GM18861 (cell line): Measurements from ENCODE around the gene MYO3B.
"Not testable (repeated sequence)": the region's sequence is repeated elsewhere in the genome, so short reads cannot be mapped to it uniquely, and the experiment has no call there.

Source experiments
- ATAC-seq: cut with Tn5 transposase; IDR thresholded peaks from one replicate; pipeline ENCODE4 v1.9.1; 2021; ENCODE audit not compliant: unreplicated experiment

The MYO3B gene

DNA sequence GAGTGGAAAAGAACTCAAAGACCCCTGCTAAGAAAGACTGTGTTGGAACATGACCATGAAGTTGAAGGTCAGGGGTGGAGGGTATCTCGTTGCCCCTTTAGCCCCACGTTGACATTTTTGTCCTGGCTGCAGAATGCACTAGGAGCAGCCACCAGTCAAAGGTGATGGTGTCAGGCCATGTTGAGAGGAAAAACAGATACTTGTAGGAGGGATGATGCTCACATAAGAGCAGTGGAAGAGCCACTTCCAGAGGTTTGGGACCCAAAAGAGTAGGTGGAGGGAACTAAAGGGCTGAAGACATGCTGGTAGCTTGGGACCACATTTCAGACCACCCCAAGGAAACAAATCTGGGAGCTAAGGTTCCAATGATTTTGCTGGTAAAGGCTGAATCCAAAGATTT lies 159.0 kb downstream of the MYO3B start:
- ATAC-seq, result no peak

DNA sequence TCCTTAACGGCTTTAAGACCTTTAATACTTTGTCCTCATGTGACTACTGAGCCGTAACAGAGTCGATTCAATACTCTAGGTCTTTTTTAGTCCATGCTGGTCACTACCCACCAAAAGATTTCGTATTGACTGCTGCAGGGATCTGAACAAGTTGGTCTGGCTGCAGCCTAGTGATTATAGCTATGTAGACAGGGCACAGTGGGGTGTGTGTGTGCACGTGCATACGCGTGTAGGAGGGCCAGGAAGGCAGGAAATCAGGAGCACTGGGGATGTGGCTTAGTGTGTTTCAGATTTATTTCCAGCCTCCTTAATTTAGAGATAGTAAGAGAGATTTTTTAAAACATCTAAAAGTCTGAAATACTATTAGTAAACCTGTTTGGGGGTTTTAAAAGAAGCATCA lies 161.4 kb downstream of the MYO3B start:
- no peak for ATAC-seq

DNA sequence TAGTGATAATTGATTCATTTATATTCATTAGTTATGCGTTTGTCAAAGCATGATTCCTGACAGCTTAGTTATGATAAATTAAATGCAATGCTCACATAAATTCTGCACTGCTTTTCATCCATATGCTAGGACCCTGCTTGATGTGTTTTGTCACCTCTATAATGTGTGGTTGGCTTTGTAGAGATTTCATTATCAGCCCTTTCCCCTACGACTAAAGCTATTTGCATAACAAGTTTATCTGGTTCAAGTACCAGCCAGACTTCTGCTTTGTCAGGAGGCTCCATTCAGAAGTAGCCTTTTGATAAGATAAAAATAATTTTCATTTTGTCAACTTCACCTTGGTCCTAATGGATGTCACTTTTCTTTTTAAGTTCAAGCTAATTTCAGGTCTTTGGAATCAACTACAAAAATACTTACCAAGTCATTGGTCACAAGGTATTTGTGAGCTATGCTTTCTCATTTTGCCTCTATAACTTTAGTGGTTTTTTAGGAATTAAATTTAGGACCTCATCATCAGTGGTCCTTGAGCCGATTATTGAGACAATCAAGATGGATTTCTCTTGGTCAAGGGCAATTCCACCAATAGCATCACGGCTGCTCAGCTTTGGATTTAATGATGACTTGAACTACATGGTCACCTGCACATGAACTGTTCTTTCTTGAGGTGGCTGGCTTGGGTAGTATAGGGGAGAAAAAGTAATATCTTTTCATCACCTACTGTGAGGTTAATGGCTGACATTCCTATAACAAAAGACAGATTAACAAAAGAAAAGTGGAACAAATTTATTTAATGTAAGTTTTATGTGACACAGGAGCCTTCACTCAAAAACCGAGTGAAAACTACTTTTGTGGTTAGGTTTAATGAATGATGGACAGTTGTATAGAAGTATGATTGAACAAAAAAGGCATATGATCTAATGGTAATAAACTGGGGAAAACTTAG lies 162.1 kb downstream of the MYO3B start:
- ATAC-seq, result no peak

DNA sequence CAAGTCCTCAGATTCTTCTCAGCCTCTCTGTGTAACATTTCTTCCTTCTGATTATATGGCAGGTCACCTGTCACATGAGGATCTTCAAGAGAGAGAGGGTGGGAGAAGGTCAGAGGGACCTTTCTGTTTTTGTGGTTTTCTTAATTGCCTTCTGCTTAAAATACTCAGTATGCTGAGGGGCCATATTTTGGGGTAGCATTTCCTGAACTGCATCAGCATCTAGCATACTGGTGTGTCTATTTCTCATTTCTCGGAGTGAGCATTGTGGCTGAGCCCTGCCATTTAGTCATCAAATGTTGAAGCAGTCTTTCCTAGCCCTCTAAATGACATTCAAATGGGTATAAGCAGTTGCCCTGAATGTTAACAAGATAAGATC lies 162.7 kb downstream of the MYO3B start:
- ATAC-seq, result peak; percentile 53

DNA sequence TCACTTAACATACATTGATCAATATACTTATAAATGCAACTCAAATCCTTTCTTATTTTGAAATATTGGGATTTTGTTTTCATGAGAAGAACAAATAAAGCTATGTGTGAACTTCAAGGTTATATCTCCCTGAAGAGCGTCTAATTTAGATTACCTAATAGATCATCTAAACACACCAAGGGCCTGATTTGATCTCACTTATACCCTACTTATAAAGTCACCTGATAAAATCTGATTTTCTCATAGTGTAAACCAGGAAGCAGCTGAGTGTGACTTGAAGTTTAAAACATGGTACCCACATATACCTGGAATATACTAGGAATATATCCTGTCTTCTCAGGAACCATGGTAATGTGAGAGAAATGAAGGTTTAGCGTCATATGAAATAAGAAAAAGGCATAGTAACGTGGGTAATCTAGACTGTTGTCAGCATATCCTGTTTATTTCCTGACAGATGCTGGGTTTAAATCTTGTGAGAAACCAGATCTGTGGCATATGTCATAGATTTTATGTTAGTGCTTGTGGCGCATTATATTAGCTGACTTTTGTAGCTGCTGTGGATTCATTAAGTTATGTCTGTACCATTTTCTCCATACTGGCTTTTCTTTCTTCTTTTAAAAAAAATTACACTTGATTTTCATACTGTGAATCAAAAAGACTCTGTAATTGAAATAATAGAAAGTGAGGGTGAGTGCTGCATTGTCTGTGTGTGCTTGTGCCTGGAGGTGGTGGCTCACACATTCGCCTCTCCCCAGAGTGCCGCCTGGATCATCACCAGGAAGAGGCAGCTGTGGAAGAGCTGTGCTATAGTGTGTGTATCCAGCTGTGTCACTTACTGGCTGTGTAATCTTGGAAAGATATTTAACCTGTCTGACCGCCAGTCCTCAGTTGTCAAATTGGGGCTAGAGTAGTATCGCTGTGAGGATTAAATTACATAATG lies 164.0 kb downstream of the MYO3B start:
- no peak for ATAC-seq

DNA sequence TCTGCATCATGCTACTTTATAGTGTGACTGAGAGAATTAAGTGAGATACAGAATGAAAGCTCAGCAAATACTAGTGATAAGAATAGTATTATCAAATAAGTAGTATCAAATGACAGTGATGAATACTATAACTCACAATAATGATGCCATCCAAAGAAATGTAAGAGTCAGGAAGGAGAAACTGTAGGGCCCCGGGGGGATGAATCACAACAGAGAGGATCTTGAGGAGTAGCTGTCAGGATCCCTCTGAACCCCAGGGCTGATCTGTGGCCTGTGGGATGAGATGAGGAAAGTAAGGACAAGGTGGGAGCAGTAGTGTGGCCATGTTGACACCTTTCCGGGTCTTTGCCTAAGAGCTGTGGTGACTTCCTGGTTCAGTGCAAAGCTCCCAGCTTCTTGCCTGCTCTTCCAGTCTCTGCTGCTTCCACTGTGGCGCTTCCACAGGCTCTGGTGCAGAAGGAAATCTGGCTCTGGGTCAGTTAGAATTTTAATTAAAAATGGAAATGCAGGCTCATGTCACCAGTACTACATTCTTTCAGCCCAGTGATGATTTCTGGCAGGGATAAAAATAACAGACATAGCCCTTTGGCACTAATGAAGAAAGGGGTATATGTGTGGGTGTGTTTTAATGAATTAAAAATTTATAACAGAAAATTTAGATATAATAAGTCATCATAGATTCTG lies 166.9 kb downstream of the MYO3B start:
- no peak for ATAC-seq

DNA sequence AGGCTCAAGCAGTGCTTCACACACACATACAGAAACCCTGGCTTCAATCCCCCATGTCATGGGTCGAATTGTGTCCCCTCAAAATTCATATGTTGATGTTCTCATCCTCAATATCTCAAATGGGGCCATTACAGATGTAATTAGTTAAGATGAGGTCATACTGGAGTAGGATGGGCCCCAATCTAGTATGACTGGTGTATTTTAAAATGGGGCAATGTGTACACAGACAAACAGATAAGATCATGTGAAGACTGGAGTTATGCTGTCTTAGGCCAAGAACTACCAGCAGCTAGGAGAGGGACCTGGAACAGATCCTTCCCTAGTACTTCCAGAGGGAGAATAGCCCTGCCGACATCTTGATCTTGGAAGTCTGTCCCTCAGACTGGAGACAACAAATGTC lies 167.7 kb downstream of the MYO3B start:
- no peak for ATAC-seq

DNA sequence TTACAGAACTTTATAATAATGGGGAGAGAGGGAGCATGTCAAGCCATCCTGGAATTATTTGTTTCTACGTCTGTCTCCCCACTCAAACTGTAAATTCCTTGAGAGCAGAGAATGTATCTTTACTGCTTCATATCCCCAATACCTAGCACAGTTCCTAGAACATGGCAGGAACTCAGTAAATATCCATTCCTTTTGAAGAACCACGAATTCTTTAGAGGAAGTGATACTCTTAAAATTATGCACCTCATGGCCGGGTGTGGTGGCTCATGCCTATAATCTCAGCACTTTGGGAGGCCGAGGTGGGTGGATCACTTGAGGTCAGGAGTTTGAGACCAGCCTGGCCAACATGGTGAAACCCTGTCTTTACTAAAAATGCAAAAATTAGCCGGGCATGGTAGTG lies 171.3 kb downstream of the MYO3B start:
- ATAC-seq, result not testable (repeated sequence)

DNA sequence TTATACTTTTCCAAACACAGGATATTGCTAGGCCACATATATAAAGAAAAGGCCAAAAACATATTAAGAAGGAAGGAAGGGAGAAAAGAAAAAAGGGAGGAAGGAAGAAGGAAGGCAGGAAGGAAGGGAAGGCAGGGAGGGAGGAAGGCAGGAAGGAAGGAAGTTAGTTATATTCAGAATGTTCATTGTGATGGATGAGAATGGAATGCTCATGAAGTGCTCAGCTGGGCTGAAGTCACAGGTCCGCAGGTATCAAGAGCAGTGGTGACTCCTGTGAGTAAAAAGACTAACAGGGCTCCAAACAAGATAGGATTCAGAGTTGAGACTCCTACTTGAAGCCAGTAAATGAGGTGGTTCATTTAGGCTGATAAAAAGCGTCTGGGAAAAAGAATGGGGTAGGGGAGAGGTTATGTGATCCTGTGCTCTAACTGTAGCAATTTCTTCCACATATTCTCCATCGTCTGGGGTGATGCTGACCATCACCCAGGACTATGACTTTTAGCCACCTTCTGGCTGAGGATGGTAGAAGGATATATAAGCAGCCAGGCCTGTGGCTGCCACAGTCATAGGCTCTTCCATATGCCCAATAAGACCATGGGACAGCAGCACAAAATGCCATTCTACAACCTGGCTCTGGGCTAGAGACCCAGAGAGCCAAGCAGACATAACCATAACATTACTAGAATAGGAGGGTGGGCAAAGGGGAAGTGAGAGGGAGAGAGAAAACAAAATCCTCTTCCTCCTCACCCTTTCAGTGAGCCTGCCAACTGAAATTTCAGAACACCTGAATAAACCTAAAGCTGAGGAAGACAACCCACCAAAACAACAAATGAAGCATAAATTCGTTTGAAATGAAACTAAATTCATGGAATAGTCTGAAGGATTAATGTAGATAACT lies 173.2 kb downstream of the MYO3B start:
- ATAC-seq, result no peak

DNA sequence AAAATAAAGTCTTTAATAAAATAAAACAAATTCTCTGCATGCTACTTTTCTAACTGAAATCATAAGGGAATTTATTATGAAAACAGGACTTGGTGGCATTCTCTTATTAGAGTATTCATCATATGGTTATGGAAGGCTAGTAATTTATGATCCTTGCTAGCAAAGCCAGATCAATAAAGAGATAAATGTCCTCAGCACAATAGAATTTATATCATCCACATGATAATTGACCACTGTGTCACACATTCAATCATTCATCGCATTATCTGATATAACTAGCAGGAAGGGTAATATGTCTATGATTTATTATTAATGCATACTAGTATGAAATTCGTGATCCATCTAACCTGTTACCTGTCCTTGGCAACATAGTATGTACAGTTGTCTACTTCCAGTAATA lies 175.8 kb downstream of the MYO3B start:
- ATAC-seq, result no peak

DNA sequence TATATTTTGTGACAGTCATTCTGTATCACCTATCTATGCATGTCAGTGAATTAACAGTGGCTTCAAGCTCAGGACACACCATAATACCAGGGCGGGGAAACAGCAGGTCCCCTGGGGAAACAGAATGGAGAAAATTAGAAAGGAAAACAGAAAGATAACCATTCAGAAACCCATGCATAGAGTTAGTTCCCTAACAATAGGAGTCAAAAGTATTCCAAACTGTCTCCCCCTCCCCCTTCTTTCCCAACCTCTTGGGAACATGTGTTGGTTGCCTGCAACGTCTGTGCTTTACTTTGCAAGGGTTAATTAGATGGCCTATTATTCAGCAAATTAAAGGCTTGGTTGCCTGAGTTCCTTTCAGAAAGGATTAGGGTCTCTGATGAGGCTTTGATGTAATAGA lies 176.4 kb downstream of the MYO3B start:
- no peak for ATAC-seq

DNA sequence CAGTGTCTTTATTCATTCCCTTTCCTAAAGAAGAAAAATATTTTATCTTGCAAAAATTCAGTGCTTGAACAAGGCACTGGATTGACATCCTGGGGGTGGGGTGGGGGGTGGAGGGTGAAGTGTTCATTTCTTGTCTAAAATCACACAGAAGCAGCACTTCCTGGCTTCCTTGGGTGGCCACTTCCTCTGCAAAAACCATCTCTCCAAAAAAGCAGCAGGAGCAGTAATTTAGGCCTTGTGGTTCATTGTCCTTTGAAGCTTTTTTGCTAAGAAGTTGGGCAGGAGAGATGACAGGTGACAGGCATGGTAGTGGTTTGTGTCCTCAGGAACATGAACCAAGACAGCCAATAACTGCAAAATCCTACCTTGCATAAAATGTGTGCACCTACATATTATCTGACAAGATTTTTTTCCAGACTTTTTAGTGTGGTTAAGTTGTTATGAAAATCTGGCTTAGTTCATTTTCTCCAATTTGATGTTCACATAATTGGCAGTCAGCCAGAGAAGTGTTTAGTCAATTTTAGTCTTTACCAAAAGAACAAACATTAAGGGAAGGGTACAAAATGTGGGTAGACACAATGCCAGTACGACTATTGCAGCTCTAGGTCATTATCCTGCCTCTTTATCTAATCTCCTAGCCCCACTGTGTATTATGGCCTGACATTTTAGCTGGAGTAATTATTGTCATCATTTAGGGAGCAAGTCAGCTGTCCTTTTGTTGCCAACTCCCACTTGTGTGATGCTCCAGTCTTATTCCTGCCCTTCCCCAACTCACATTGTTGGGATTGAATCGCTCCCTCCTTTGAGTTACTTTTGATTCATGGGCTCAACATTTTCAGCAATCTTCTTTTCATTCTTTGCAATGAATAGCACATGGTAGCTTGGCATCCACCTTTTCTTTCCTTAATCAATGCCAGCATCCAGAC lies 177.2 kb downstream of the MYO3B start:
- ATAC-seq, result no peak

DNA sequence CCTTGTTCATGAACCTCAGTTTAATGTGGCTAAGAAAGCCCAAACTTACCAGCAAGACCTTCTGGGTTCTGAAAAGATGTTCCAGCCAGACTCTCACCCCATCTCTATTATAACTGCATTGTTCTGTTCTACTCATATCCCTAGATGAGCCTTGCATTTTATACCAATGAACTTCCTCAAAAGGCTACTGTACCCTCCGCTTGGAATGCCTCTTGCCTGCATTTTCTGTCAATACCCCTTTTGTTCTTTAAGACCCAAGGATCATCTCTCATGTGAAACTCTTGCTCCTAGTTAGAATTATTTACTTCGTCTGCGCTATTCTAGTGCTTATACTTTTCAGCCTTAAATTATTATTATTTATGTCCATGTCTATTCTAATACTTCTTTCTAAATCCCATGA lies 181.5 kb downstream of the MYO3B start:
- no peak for ATAC-seq

DNA sequence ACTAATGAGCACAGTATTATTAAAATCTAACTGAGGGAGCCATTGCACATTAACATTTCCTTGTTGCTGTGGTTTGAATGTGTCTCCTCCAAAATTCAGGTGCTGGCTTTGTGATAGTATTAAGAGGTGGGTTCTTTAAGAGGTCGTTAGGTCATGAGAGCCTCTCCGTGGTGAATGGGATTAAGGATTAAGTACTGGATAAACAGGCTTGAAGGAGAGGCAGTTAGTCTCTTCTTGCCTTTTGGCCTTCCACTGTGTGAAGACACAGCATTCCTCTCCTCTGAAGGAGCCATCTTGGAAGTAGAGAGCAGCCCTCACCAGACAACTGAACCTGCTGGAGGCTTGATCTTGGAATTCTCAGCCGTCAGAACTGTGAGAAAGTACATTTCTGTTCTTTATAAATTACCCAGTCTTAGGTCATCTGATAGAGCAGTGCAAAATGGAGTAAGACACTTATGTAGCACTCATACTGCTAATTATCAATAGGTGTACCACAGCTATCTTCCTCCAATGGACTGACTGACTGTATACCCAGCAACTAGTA lies 182.7 kb downstream of the MYO3B start:
- ATAC-seq, result no peak

DNA sequence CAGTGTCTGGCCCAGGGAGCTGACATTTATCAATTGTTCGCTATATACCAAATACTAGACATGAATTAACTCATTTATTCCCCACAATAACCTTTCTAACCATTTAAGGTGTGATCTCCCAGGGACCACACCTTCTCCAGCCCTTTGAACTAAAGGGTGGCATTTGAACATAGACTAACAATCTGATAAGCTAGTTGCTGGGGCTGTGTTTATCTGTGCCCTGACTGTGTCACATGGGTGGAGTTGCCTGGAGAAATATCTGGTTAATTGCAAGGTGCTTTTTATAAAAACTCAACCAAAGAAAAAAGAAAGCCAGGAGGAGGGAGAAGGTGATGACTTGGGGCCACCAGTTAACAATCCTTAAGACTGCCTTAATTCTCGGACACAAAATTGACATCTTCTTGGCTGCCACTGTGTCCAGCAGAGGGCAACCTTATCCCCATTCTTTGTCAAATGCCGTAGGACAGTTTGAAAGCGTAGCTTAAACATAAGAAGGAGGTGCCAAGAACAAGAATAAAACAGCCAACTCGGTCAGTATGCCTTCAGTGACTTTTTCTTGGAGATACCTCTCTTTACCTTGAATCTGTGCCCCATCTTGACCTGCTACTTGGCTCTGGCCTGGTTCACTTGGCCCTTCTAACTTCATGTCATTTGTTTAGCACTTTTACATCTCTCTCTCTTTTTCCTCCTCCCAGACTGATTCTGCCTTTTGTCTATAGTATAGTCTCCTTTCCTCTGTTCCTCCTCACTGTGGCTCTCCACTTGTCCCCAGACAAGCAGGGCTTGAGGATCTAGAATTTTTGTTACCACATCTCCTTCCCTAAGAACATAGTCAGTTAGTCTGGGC lies 183.4 kb downstream of the MYO3B start:
- peak; percentile 67 for ATAC-seq

DNA sequence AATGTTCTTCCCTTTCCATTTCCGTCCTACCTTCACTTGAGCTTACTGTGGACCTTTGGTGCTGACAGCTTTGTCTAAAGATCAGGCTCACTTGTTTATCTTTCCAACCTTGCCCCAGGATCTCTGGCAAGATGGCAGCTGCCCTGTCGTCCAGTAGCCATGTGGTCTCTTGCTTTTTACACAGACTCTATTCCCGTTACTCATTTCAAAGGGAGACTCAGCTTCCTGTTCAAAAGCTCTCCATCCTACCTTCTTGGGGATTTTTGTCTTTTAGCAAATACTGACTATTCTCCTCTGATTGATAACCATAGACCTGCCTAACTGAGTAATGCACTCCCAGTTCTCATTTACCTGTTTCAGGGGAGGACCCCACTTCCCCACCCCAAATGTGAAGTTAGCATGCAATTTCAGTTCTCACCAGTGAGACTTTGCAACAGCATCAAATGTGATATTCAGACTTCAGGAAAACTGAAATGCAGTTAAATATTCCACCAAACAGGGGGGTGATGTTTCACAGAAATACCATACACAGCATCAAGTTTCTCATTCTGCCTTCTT lies 184.4 kb downstream of the MYO3B start:
- no peak for ATAC-seq

DNA sequence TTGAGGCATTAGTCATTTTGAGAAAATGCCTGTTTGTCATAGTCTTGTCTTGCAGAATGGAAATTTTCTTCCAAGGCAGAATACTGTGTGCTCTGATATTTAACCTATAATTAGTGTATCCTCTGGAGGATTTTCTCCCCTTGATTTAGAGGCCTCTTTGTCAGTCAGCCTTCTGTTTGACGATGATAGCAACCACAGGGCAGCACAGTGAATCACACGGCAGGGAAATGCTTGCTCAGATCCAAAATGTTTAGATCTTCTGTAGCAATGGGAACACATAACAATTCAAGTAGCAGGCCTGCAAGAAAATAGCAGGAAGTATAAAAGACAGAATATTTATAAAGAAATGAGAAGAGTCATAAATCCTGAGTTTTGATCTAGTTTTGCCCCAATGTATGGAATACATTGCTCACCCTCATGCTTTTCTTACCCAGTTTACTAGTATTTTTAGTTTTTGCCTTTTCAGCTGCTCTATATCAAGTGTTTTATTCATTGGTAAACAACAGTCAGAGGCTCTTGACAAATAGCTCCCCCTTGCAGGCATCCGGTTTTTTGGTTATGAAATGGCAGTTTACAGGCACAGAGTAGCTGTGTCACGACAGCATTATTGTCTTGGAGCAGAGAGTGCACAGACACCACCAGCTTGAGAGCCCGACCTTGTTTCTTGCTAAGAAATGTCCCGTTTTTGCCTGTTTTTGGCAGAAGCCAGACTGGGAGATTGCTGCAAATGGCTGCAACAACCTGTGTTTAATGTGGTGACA lies 185.1 kb downstream of the MYO3B start:
- no peak for ATAC-seq
